ENCODE results near the gene OTOP3.

DNA sequence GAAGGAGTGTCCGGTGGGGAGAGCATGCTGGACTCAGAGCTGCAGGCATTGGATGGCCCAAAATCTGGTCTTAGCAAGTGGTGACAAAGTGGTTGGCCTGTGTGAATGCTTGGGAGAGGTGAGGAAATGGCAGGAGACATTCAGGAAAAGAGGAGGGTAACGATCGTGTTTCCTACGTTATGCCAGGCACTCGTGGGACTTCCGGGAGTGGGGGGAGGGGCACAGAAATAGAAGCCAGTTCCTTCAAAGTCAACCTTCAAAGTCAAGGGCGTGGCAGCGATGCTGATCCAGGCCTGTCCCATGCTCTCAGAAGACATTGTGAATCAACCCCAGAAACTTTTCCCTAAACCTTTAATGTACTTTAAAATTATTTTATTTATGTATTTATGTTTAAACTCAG is 3.8 kb downstream of the OTOP3 start:
- TF ChIP-seq POLR2AphosphoS5 (IDR thresholded peaks at IDR 0.05; ENCODE audit: low read depth, low read length), result no peak
- no peak for TF ChIP-seq POLR2A (IDR thresholded peaks at IDR 0.05; ENCODE audit: low read depth, low read length)
